BJ (cell line): ENCODE results near the gene BIVM. TPM values are rescaled to one million over a fixed set of nuclear protein-coding genes. Genes with fewer than 3 reads are reported as not detected.
A peak's percentile ranks its signal among the peaks of the same experiment; 100 is the strongest.

ENCODE experiments used
- CTCF ChIA-PET: fragments of 350-600 bp; formaldehyde crosslinking; extraction: SDS; loops from one replicate; lab custom pipeline; 2021; ENCODE audit warnings: antibody characterized with exemption, inconsistent platforms; lab: Yijun Ruan, JAX
- POLR2A ChIA-PET: fragments of 300-600 bp; sonication (Branson Sonifier 250); formaldehyde crosslinking; extraction: SDS; loops from one replicate; lab custom pipeline; 2021; ENCODE audit warnings: antibody characterized with exemption; lab: Charles Lee
- DNase-seq: peaks from one replicate; pipeline ENCODE4 v3.0.0-alpha.2; 2011; ENCODE audit warnings: low read depth
- H3K27me3 ChIP-seq: 2 replicates; pipeline ENCODE4 v1.6.0; 2011; ENCODE audit warnings: low read length; ENCODE audit not compliant: control insufficient read depth, insufficient read depth
- H3K36me3 ChIP-seq: 2 replicates; pipeline ENCODE4 v1.5.1; 2011; ENCODE audit warnings: low read length; ENCODE audit not compliant: control insufficient read depth, insufficient read depth
- H3K4me3 ChIP-seq: 2 replicates; pipeline ENCODE4 v1.5.1; 2011; ENCODE audit warnings: low read depth, mild to moderate bottlenecking, control low read depth, low read length
- polyA plus RNA-seq: library from polyadenylated mRNA; depleted of rRNA; stranded (reverse); fragments of >200 nt; gene quantifications from 2 replicates; pipeline ENCODE4 v1.2.3, GENCODE V29; 2011
- TF ChIP-seq, protein P1 (sequence below): IDR thresholded peaks from 2 replicates; pipeline ENCODE4 v1.5.1; 2011; ENCODE audit warnings: low read depth, mild to moderate bottlenecking, control low read depth, inconsistent platforms, low read length, moderate library complexity; ENCODE audit not compliant: insufficient read depth

The BIVM gene
- polyA plus RNA-seq, 1 experiment: 9.5 TPM

DNA sequence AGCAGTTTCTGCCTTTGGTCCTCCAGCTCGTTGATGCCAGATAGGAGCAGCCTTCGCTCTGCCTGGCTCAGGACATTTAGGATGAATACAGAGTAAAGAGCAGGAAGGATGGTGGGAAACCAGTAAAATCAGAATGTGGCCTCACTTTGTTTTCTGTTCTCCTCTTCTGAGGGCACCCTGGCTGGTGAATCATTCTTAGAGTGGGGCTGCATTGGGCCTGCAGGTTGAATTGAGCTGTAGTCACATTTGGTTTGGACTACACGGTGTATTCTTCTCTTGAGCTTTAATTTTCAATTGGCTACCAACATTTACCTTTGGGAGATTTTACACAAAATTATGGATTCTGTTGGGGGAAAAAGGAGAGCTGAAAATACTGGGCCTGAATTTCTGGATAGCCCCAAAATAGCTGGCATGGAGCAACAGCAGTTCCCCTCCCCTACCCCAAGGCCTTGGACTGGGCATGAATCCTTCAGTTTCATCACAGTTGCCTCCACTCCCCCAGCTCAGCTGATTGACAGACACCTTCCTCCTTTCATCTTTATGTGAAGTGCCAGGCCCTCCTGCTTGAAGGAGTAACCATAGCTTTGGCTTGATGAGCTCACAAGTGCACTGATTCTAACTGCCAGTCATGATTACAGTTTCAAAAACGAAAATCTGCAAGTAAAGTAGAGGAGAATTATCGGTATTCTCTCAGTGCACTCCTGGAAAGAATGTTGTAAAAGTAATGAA, 71.2 kb downstream of the BIVM start:
- Histone ChIP-seq H3K27me3 (no peaks in the 10 kb centered on the region), H3K36me3 (peaks cover 20% of the 10 kb centered on the region), H3K4me3 (no peak overlapping the region)
- DNase-seq: no peak
- TF ChIP-seq, protein P1, sequence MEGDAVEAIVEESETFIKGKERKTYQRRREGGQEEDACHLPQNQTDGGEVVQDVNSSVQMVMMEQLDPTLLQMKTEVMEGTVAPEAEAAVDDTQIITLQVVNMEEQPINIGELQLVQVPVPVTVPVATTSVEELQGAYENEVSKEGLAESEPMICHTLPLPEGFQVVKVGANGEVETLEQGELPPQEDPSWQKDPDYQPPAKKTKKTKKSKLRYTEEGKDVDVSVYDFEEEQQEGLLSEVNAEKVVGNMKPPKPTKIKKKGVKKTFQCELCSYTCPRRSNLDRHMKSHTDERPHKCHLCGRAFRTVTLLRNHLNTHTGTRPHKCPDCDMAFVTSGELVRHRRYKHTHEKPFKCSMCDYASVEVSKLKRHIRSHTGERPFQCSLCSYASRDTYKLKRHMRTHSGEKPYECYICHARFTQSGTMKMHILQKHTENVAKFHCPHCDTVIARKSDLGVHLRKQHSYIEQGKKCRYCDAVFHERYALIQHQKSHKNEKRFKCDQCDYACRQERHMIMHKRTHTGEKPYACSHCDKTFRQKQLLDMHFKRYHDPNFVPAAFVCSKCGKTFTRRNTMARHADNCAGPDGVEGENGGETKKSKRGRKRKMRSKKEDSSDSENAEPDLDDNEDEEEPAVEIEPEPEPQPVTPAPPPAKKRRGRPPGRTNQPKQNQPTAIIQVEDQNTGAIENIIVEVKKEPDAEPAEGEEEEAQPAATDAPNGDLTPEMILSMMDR: no peak
- POLR2A ChIA-PET: interaction anchor here (0.6 kb wide), 1 partner anchor 72 kb away, joined by 3 read pairs; no protein-coding TSS in a partner anchor
- CTCF ChIA-PET: interaction anchor here (0.7 to 2.2 kb wide), 21 partner anchors 9 to 289 kb away, joined by 3 to 17 read pairs (median 4); partner anchors contain the start of genes ERCC5 and TPP2

DNA sequence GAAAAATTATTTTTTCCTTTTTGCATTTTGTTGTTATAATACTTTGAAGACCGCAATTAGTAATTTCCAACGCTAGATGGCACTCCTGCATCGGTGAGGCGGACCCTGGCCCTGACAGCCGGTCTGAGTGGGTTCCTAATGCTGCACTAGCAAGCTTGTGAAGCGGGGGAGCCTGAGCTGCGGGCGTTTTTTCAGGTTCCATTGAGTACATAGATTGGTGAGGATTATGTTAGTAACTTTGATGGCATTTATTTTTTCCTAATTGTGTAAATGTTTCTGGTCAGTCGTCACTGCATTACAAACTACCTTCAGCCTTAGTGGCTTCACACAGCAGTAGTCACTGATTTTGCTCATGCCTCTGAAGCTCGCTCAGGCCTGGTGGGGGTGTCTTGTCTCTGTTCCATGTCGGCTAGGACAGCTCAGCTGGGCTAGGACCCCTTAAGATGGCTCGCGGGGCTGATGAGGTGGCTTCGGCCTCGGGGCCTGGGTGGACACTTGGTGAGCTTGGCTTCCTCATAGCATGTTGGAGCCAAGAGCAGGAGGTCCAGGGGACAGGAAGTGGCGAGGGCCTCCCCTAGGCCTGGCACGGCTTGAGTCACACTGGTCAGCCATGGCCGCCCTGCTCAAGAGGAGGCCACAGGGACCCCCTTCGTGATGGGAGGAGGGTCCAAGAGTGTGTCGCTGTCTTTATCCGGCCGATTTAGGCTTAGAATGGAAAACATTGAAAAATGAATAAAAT, 71.9 kb downstream of the BIVM start:
- POLR2A ChIA-PET: no interaction called here
- Histone ChIP-seq H3K27me3 (no peaks in the 10 kb centered on the region), H3K36me3 (peaks cover 18% of the 10 kb centered on the region), H3K4me3 (no peak overlapping the region)
- CTCF ChIA-PET: interaction anchor here (0.7 to 2.2 kb wide), 22 partner anchors 8 to 289 kb away, joined by 3 to 17 read pairs (median 4); partner anchors contain the start of genes ERCC5 and TPP2
- DNase-seq: peak; percentile 11
- TF ChIP-seq, protein P1: peak; percentile 78

DNA sequence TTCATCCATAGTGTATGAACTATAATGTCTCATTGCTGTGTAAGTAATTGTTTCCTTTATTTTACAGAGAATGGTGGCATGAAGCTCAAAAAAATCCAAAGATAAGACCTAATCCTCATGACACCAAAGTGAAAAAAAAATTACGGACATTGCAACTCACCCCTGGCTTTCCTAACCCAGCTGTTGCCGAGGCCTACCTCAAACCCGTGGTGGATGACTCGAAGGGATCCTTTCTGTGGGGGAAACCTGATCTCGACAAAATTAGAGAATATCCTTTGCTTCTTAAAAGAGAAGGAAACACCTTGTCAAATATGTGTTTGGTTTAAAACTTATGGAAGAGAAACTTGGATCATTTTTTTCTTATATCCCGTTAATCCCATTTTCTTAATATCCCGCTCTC, 73.2 kb downstream of the BIVM start:
- H3K27me3 ChIP-seq: no peaks in the 10 kb centered on the region
- ChIA-PET POLR2A (no interaction called here), CTCF (interaction anchor here (1.7 kb wide), 1 partner anchor 30 kb away, joined by 4 read pairs; no protein-coding TSS in a partner anchor)
- DNase-seq: no peak
- H3K4me3 ChIP-seq: no peak overlapping the region
- TF ChIP-seq, protein P1: no peak
- H3K36me3 ChIP-seq: peaks cover 17% of the 10 kb centered on the region

DNA sequence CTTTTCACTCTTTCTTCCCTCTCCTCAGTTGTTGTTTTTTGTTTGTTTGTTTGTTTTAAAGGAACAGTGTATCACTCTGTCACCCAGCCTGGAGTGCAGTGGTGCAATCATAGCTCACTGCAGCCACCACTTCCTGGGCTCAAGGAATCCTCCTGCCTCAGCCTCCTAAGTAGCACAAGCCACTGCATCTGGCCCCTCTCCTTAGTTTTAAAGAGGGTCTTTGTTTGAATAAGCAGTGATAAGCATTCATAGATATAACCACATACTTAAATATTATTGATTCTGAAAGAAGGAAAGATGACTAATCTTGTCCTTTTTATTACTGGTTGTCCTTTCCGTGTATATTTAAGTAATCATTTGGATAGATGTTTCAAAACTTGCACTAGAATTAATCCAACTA, 73.6 kb downstream of the BIVM start:
- CTCF ChIA-PET: interaction anchor here (1.7 kb wide), 1 partner anchor 30 kb away, joined by 4 read pairs; no protein-coding TSS in a partner anchor
- TF ChIP-seq, protein P1: no peak
- POLR2A ChIA-PET: no interaction called here
- no peak overlapping the region for H3K4me3 ChIP-seq
- DNase-seq: no peak
- H3K36me3 ChIP-seq: peaks cover 15% of the 10 kb centered on the region
- no peaks in the 10 kb centered on the region for H3K27me3 ChIP-seq

DNA sequence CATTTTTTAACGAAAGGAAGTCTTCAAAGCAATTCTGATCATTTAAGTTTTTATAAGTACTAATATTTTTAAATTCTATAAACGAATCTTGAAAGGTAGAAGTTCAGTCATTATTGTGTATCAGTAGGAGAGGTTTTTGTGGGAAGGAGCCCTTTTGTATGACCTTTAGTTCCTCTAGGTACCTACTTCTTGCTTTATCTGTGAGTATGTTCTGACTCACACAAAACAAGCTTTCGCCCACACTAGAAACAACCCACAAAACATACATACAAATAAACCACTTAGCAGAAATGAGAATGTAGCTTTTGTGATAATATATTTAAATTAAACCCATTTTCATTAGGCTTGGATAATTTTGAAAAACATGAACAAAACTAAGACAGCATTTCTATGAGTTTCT, 74.7 kb downstream of the BIVM start:
- Histone ChIP-seq H3K36me3 (peaks cover 14% of the 10 kb centered on the region), H3K27me3 (no peaks in the 10 kb centered on the region), H3K4me3 (no peak overlapping the region)
- CTCF ChIA-PET: interaction anchor here (1.0 kb wide), 1 partner anchor 8 kb away, joined by 5 read pairs; no protein-coding TSS in a partner anchor
- no peak for DNase-seq
- TF ChIP-seq, protein P1: no peak
- POLR2A ChIA-PET: no interaction called here
